Thoracic aorta (tissue), 2 donors: Measurements from ENCODE around the gene CATSPERE. TPM values are rescaled to one million over a fixed set of nuclear protein-coding genes. Genes with fewer than 3 reads are reported as not detected.
"Not testable (repeated sequence)": the region's sequence is repeated elsewhere in the genome, so short reads cannot be mapped to it uniquely, and the experiment has no call there.

Experiments used
- ATAC-seq: fragments of 150-250 bp; one replicate; pipeline ENCODE4 v1.8.0; 2017; ENCODE audit warnings: low read depth; ENCODE audit not compliant: insufficient number of reproducible peaks, low FRiP score
- DNase-seq: peaks from one replicate; pipeline ENCODE4 v3.0.0-alpha.2; 2020; ENCODE audit warnings: low spot score
- H3K27ac ChIP-seq, 2 donors: fragments of 200-600 bp; sonication (generic); 1 replicate in 1 of 2; 2 replicates in 1 of 2; pipeline ENCODE4 v1.5.1; 2016; ENCODE audit warnings: mild to moderate bottlenecking in 2 of 2, moderate library complexity in 2 of 2
- H3K27me3 ChIP-seq: fragments of 200-600 bp; sonication (generic); replicated peaks from 2 replicates; pipeline ENCODE4 v1.6.0; 2016; ENCODE audit warnings: mild to moderate bottlenecking; ENCODE audit not compliant: insufficient read depth
- H3K36me3 ChIP-seq: fragments of 200-600 bp; sonication (generic); one replicate; pipeline ENCODE4 v1.5.1; 2016
- H3K4me1 ChIP-seq, 2 donors: fragments of 200-600 bp; sonication (generic); 1 replicate in 1 of 2; 2 replicates in 1 of 2; pipeline versions ENCODE4 v1.5.1 to v1.6.0; 2016; ENCODE audit warnings: low read depth in 2 of 2, mild to moderate bottlenecking in 1 of 2; ENCODE audit not compliant: control insufficient read depth in 1 of 2
- H3K4me3 ChIP-seq: fragments of 200-600 bp; sonication (generic); 2 replicates; pipeline ENCODE4 v1.5.1; 2016; ENCODE audit warnings: mild to moderate bottlenecking
- H3K9me3 ChIP-seq: fragments of 200-600 bp; sonication (generic); 2 replicates; pipeline ENCODE4 v1.5.1; 2016
- total RNA-seq, 2 donors: library from RNA; depleted of rRNA; stranded (reverse); fragments of >200 nt; gene quantifications; one replicate each; pipeline versions ENCODE4 v1.1.0 to v1.2.3, GENCODE V29; 2016
- TF ChIP-seq, protein P1 (sequence below): fragments of 200-600 bp; sonication (generic); IDR thresholded peaks from one replicate; pipeline ENCODE4 v1.5.1; 2019; ENCODE audit warnings: antibody characterized with exemption

CATSPERE gene
- total RNA-seq, 2 donors from 2014 or later = 0.14 to 1.3 TPM

DNA sequence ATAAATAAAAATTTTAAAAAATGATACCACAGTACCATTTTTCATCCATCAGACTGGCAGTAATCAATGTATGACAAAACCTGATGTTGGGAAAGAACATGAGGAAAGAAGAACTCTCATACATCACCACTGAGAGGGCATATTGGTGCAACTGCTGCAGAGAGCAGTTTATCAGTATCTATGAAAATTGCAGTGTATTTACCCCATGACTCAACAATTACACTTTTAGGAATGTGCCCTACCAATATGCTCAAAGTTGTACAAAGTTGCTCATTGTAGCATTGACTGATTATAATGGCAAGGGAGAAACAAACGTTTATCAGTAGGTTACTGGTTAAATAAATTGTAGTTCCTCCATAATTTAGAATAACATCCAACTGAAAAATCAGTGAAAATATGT, 36.7 kb downstream of the CATSPERE start:
- ATAC-seq = no peak
- TF ChIP-seq, protein P1, sequence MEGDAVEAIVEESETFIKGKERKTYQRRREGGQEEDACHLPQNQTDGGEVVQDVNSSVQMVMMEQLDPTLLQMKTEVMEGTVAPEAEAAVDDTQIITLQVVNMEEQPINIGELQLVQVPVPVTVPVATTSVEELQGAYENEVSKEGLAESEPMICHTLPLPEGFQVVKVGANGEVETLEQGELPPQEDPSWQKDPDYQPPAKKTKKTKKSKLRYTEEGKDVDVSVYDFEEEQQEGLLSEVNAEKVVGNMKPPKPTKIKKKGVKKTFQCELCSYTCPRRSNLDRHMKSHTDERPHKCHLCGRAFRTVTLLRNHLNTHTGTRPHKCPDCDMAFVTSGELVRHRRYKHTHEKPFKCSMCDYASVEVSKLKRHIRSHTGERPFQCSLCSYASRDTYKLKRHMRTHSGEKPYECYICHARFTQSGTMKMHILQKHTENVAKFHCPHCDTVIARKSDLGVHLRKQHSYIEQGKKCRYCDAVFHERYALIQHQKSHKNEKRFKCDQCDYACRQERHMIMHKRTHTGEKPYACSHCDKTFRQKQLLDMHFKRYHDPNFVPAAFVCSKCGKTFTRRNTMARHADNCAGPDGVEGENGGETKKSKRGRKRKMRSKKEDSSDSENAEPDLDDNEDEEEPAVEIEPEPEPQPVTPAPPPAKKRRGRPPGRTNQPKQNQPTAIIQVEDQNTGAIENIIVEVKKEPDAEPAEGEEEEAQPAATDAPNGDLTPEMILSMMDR = no peak
- Histone ChIP-seq H3K27ac (no peak overlapping the region), H3K4me3 (no peak overlapping the region), H3K9me3 (no peaks in the 10 kb centered on the region), H3K36me3 (no peaks in the 10 kb centered on the region), H3K4me1 (no peaks in the 10 kb centered on the region), H3K27me3 (no peaks in the 10 kb centered on the region)
- DNase-seq = no peak

DNA sequence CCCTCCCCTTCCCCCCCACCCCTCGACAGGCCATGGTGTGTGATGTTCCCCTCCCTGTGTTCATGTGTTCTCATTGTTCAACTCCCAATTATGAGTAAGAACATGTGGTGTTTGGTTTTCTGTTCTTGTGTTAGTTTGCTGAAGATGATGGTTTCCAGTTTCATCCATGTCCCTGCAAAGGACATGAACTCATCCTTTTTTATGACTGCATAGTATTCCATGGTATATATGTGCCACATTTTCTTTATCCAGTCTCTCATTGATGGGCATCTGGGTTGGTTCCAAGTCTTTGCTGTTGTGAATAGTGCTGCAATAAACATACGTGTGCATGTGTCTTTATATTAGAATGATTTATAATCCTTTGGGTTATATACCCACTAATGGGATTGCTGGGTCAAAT, 38.4 kb downstream of the CATSPERE start:
- H3K9me3 ChIP-seq, H3K27ac ChIP-seq, ATAC-seq, H3K4me3 ChIP-seq, H3K36me3 ChIP-seq, H3K4me1 ChIP-seq, H3K27me3 ChIP-seq, DNase-seq: not testable (repeated sequence)

DNA sequence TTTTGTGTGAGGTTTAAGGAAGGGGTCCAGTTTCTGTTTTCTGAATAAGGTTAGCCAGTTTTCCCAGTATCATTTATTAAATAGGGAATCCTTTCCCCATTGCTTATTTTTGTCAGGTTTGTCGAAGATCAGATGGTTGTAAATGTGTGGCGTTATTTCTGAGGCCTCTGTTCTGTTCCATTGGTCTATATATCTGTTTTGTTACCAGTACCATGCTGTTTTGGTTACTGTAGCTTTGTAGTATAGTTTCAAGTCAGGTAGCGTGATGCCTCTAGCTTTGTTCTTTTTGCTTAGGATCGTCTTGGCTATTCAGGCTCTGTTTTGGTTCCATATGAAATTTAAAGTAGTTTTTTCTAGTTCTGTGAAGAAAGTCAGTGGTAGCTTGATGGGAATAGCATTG, 39.4 kb downstream of the CATSPERE start:
- not testable (repeated sequence) for H3K27ac ChIP-seq, ATAC-seq, DNase-seq, H3K27me3 ChIP-seq, H3K36me3 ChIP-seq, H3K9me3 ChIP-seq, H3K4me1 ChIP-seq, H3K4me3 ChIP-seq

DNA sequence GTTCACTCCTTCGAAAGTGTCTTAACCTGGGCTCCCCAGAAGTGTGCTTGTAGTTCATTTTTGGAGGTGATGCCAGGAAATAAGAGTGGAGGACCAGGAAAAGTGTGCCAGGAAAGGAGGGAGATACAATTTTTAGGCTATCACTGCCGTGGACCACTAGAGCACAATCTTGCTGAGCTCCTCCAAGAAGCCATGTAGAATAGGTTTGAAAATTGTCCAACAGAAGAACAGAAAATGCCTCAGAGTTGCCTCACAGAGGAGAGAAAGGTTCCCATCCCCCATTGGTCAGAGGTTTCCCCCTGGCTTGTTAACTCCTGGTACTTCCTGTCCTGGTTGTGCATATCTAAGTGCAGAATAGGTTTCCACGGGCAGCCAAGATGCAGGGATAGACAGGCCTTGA, 41.6 kb downstream of the CATSPERE start:
- H3K27ac ChIP-seq = no peak overlapping the region
- ATAC-seq (no peak), DNase-seq (no peak)
- no peaks in the 10 kb centered on the region for H3K36me3 ChIP-seq
- no peaks in the 10 kb centered on the region for H3K27me3 ChIP-seq
- H3K4me3 ChIP-seq = no peak overlapping the region
- H3K4me1 ChIP-seq = no peaks in the 10 kb centered on the region
- no peaks in the 10 kb centered on the region for H3K9me3 ChIP-seq
- TF ChIP-seq, protein P1 = no peak

DNA sequence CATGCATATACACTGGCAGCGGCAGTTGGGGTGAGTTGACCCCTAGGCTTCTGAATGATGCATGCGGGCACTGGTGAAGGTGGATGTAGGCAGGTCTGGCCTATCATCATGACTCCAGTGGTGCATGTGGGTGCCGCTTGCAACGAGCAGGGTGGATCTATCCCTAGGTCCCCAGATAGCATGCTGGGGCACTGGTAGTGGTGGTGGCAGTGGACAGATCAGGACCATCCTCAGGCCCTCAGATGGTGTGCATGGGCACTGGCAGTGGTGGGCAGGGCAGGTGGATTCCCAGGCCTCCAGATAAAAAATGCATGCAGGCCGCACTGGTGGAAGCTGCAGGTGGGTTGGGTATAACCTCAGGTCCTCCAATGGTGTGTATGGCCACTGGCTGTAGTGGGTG, 52.4 kb downstream of the CATSPERE start:
- ATAC-seq (no peak), DNase-seq (no peak)
- H3K27me3 ChIP-seq = no peaks in the 10 kb centered on the region
- H3K4me3 ChIP-seq = no peak overlapping the region
- H3K36me3 ChIP-seq = no peaks in the 10 kb centered on the region
- H3K9me3 ChIP-seq = peaks cover 4% of the 10 kb centered on the region
- H3K27ac ChIP-seq = no peak overlapping the region
- TF ChIP-seq, protein P1 = no peak
- no peaks in the 10 kb centered on the region for H3K4me1 ChIP-seq

DNA sequence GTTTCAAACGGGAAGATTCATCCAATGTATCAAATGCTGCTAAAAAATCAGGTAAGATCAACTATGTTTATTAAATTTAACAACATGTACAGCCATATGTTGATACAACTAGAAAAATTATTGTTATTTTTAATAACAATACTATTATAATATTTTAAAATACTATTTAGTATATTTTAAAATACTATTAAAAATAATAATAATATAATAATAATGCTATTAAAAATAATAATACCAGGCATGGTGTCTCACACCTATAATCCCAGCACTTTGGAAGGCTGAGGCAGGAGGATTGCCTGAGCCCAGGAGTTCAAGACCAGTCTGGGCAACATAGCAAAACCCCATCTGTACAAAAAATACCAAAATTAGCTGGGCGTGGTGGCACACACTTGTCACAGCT, 54.6 kb downstream of the CATSPERE start:
- no peaks in the 10 kb centered on the region for H3K4me1 ChIP-seq
- no peaks in the 10 kb centered on the region for H3K27me3 ChIP-seq
- TF ChIP-seq, protein P1 = no peak

More for the DNA sequence above, 54.6 kb downstream of the CATSPERE start:
- ATAC-seq (no peak), DNase-seq (no peak)
- Histone ChIP-seq H3K36me3 (no peaks in the 10 kb centered on the region), H3K27ac (no peak overlapping the region), H3K9me3 (peaks cover 4% of the 10 kb centered on the region), H3K4me3 (no peak overlapping the region)
